Panc1 (cell line): ENCODE data around the gene IRF2BP2. TPM values are rescaled to one million over a fixed set of nuclear protein-coding genes. Genes with fewer than 3 reads are reported as not detected.
A peak's percentile ranks its signal among the peaks of the same experiment; 100 is the strongest.

Experiments used
- ATAC-seq: fragments of 200-7000 bp; cut with Tn5 transposase; 2 replicates; pipeline ENCODE4 v1.9.1; 2020; ENCODE audit warnings: mild to moderate bottlenecking, moderate library complexity
- BruUV-seq: library from RNA; stranded (reverse); fragments of 400-500 nt; replicated peaks from 2 replicates; lab custom pipeline; 2021; lab: Mats Ljungman, UMichigan
- CTCF ChIA-PET: fragments of 300-600 bp; sonication (Branson Sonifier 250); formaldehyde crosslinking; loops from one replicate; lab custom pipeline; 2022; ENCODE audit warnings: antibody characterized with exemption; lab: Charles Lee
- POLR2A ChIA-PET: fragments of 300-600 bp; sonication (Branson Sonifier 250); formaldehyde crosslinking; loops from one replicate; lab custom pipeline; 2022; ENCODE audit warnings: antibody characterized with exemption; lab: Charles Lee
- DNase-seq: peaks from one replicate; pipeline ENCODE4 v3.0.0-alpha.2; 2010; ENCODE audit warnings: low read depth, low spot score
- H3K27ac ChIP-seq: 2 replicates; pipeline ENCODE4 v1.5.1; 2011; ENCODE audit warnings: mild to moderate bottlenecking, low read length, inconsistent platforms
- H3K27me3 ChIP-seq: fragments of 200-500 bp; sonication (Bioruptor generic); 2 replicates; pipeline ENCODE4 v1.6.0; 2014; ENCODE audit warnings: low read length, inconsistent platforms; ENCODE audit not compliant: control insufficient read depth, insufficient read depth
- H3K36me3 ChIP-seq: fragments of 200-500 bp; sonication (Bioruptor generic); 2 replicates; pipeline ENCODE4 v1.5.1; 2014; ENCODE audit warnings: inconsistent platforms, mild to moderate bottlenecking, low read length, moderate library complexity; ENCODE audit not compliant: control insufficient read depth, insufficient read depth
- H3K4me1 ChIP-seq: 2 replicates; pipeline ENCODE4 v1.5.1; 2011; ENCODE audit warnings: inconsistent platforms, mild to moderate bottlenecking, low read length, moderate library complexity; ENCODE audit not compliant: control insufficient read depth, insufficient read depth
- H3K4me3 ChIP-seq, 2 experiments: 2 replicates each; pipeline ENCODE4 v1.5.1; 2011 to 2012; ENCODE audit warnings: low read depth in 2 of 2, low read length in 2 of 2, mild to moderate bottlenecking in 2 of 2, inconsistent platforms in 1 of 2, moderate library complexity in 1 of 2
- H3K9me3 ChIP-seq: fragments of 200-500 bp; sonication (Bioruptor generic); 2 replicates; pipeline ENCODE4 v1.5.1; 2014; ENCODE audit warnings: low read depth, mild to moderate bottlenecking, inconsistent platforms, low read length, moderate library complexity; ENCODE audit not compliant: control insufficient read depth, insufficient read depth
- CTCF ChIP-seq: fragments of 450-650 bp; IDR thresholded peaks from 2 replicates; pipeline ENCODE4 v1.5.1; 2017; ENCODE audit warnings: mild to moderate bottlenecking
- POLR2AphosphoS5 ChIP-seq: IDR thresholded peaks from 2 replicates; pipeline ENCODE4 v1.6.1; 2012; ENCODE audit warnings: mild to moderate bottlenecking, low read depth, low read length, moderate library complexity
- REST ChIP-seq, 2 experiments: IDR thresholded peaks; 2 replicates each; pipeline ENCODE4 v1.6.1; 2011 to 2012; ENCODE audit warnings: low read depth in 2 of 2, control low read depth in 1 of 2, low read length in 1 of 2, mild to moderate bottlenecking in 1 of 2, moderate library complexity in 1 of 2; ENCODE audit not compliant: insufficient read depth in 1 of 2
- SIN3A ChIP-seq: IDR thresholded peaks from 2 replicates; pipeline ENCODE4 v1.6.1; 2012; ENCODE audit warnings: low read depth, mild to moderate bottlenecking, low read length, moderate library complexity, borderline replicate concordance; ENCODE audit not compliant: insufficient read depth
- TCF7L2 ChIP-seq: IDR thresholded peaks from 2 replicates; pipeline ENCODE4 v1.6.1; 2011; ENCODE audit warnings: mild to moderate bottlenecking, low read depth, low read length, inconsistent platforms
- in situ Hi-C: cut with HindIII; loops from 2 replicates; pipeline ENCODE4 v1.10.0; 2016; ENCODE audit warnings: low sequenced_read_pairs, low pct_unique_long_range_greater_than_20kb
- intact Hi-C: fragments of 100-400 bp; cut with micrococcal nuclease; formaldehyde crosslinking; loops from one replicate; pipeline ENCODE4 v1.10.0; 2022; ENCODE audit not compliant: unreplicated experiment
- total RNA-seq: library from RNA; stranded (reverse); gene quantifications from one replicate; pipeline ENCODE4 v1.2.1, GENCODE V29; 2021; ENCODE audit not compliant: unreplicated experiment

The IRF2BP2 gene
- total RNA-seq, 1 experiment from 2014 or later: 187 TPM

- ChIA-PET CTCF (interaction anchor here (0.5 kb wide), 1 partner anchor 61 kb away, joined by 8 read pairs; no protein-coding TSS in a partner anchor), POLR2A (no interaction called here)
- Histone ChIP-seq H3K9me3 (no peaks in the 10 kb centered on the region), H3K36me3 (no peaks in the 10 kb centered on the region), H3K27me3 (no peaks in the 10 kb centered on the region), H3K4me1 (peaks cover 18% of the 10 kb centered on the region), H3K27ac (no peak overlapping the region), H3K4me3 (no peak overlapping the region)
- TF ChIP-seq SIN3A: no peak
- no peak for TF ChIP-seq REST (IDR thresholded peaks at IDR 0.05; ENCODE audit: insufficient read depth in 1 of 2, low read depth in 2 of 2, low read length in 1 of 2)
- TF ChIP-seq TCF7L2: no peak
- TF ChIP-seq CTCF: no peak
- TF ChIP-seq POLR2AphosphoS5: no peak
- no peak for ATAC-seq
- in situ Hi-C loops (no loop called here), intact Hi-C loops (no loop called here)
- no TSS peak for BruUV-seq
- DNase-seq: no peak
Observed at GRCh38 chr1:234586304-234586703, 23.7 kb downstream of the IRF2BP2 start.

- Histone ChIP-seq H3K36me3 (no peaks in the 10 kb centered on the region), H3K4me3 (no peak overlapping the region), H3K4me1 (peaks cover 18% of the 10 kb centered on the region), H3K27ac (peak overlapping the region; percentile 51; the same call in 1 of the 2 replicates), H3K27me3 (no peaks in the 10 kb centered on the region), H3K9me3 (no peaks in the 10 kb centered on the region)
- in situ Hi-C loops (no loop called here), intact Hi-C loops (no loop called here)
- CTCF ChIA-PET: interaction anchor here (0.5 kb wide), 1 partner anchor 60 kb away, joined by 8 read pairs; no protein-coding TSS in a partner anchor
- POLR2A ChIA-PET: interaction anchor here (0.7 kb wide), 1 partner anchor 335 kb away, joined by 9 read pairs; no protein-coding TSS in a partner anchor
- no TSS peak for BruUV-seq
- no peak for DNase-seq
- TF ChIP-seq TCF7L2: no peak
- no peak for TF ChIP-seq CTCF
- TF ChIP-seq POLR2AphosphoS5: no peak
- TF ChIP-seq REST (IDR thresholded peaks at IDR 0.05; ENCODE audit: insufficient read depth in 1 of 2, low read depth in 2 of 2, low read length in 1 of 2): no peak
- TF ChIP-seq SIN3A: no peak
- ATAC-seq: peak; percentile 44; the same call in 1 of the 2 replicates
Observed at GRCh38 chr1:234585330-234586055, 24.5 kb downstream of the IRF2BP2 start.
